ENCODE measurements around the gene CERS6. TPM values are rescaled to one million over a fixed set of nuclear protein-coding genes. Genes with fewer than 3 reads are reported as not detected.

Gene CERS6
- polyA plus RNA-seq, 1 donor from 2014 or later = 59.3 TPM

DNA sequence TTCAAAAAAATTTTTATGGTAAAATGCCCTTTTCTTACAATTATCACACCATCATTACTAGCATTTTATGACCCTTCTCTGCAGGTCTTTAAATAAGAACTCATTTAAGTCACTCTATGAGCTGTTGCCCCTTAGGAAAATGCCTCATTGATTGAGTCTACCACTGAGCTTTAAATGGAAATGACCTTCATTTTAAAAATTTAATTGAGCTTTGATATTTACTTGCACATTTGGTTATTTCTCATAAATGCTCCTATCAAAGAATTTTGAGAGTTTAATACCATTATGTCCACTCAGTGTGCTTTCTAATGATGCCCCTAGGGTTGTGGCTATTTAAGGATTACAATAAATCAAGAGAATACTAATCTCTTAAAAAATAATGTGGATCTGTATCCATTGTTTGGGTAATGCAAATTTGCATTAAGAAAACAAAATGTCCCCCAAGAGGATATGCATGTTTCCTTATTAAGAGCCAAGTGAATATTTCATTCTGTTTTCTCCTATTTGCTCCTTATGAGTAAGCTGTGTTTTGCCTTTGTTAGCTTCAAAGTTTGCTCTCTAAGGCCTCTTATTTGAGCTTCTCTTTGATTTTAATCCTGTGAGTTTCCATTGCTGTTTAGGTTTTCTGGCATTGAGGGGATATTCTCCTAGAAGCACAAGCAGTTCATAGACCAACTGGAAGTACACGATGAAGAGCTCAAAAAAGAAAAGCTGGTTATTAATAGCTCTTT, 69.8 kb downstream of the CERS6 start:
- no peak overlapping the region for H3K9ac ChIP-seq (ENCODE audit: low read length)
- no peaks in the 10 kb centered on the region for H3K27me3 ChIP-seq (ENCODE audit: insufficient read depth, low read depth, low read length)
- no peaks in the 10 kb centered on the region for H3K9me3 ChIP-seq (ENCODE audit: low read length)
- H3K36me3 ChIP-seq (ENCODE audit: insufficient read depth, low read length) = no peaks in the 10 kb centered on the region
- TF ChIP-seq POLR2AphosphoS5 (IDR thresholded peaks at IDR 0.05) = no peak
- TF ChIP-seq RAD21 (conservative IDR thresholded peaks at IDR 0.05) = no peak
- no peak for TF ChIP-seq TAF1 (IDR thresholded peaks at IDR 0.05; ENCODE audit: low read depth)
- TF ChIP-seq, protein P1, sequence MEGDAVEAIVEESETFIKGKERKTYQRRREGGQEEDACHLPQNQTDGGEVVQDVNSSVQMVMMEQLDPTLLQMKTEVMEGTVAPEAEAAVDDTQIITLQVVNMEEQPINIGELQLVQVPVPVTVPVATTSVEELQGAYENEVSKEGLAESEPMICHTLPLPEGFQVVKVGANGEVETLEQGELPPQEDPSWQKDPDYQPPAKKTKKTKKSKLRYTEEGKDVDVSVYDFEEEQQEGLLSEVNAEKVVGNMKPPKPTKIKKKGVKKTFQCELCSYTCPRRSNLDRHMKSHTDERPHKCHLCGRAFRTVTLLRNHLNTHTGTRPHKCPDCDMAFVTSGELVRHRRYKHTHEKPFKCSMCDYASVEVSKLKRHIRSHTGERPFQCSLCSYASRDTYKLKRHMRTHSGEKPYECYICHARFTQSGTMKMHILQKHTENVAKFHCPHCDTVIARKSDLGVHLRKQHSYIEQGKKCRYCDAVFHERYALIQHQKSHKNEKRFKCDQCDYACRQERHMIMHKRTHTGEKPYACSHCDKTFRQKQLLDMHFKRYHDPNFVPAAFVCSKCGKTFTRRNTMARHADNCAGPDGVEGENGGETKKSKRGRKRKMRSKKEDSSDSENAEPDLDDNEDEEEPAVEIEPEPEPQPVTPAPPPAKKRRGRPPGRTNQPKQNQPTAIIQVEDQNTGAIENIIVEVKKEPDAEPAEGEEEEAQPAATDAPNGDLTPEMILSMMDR (IDR thresholded peaks at IDR 0.05; ENCODE audit: poor library complexity, severe bottlenecking) = no peak
- TF ChIP-seq EP300 (conservative IDR thresholded peaks at IDR 0.05; ENCODE audit: poor library complexity, severe bottlenecking) = no peak
- TF ChIP-seq REST (IDR thresholded peaks at IDR 0.05; ENCODE audit: borderline replicate concordance) = no peak
- TF ChIP-seq EZH2 (IDR thresholded peaks at IDR 0.05; ENCODE audit: borderline replicate concordance, insufficient read depth, low read length, poor library complexity, severe bottlenecking) = no peak
- TF ChIP-seq SMC3 (conservative IDR thresholded peaks at IDR 0.05; ENCODE audit: poor library complexity) = no peak
- no peak for TF ChIP-seq MXI1 (conservative IDR thresholded peaks at IDR 0.05; ENCODE audit: poor library complexity, severe bottlenecking)
- peaks cover 68% of the 10 kb centered on the region for H3K79me2 ChIP-seq (replicated peaks; ENCODE audit: insufficient read depth, low read length)
- no peaks in the 10 kb centered on the region for H3F3A ChIP-seq (ENCODE audit: insufficient read depth, low read length, poor library complexity, severe bottlenecking)
- H3K4me3 ChIP-seq (ENCODE audit: low read length) = no peak overlapping the region
- no peaks in the 10 kb centered on the region for H4K20me1 ChIP-seq (ENCODE audit: insufficient read depth)
- H3K27ac ChIP-seq (ENCODE audit: low read length) = no peak overlapping the region
- H3K9me2 ChIP-seq (ENCODE audit: insufficient read depth, low read length) = no peaks in the 10 kb centered on the region
- H3K4me2 ChIP-seq (ENCODE audit: low read length) = no peak overlapping the region
- no peak overlapping the region for H2AFZ ChIP-seq (ENCODE audit: low read depth, low read length)

DNA sequence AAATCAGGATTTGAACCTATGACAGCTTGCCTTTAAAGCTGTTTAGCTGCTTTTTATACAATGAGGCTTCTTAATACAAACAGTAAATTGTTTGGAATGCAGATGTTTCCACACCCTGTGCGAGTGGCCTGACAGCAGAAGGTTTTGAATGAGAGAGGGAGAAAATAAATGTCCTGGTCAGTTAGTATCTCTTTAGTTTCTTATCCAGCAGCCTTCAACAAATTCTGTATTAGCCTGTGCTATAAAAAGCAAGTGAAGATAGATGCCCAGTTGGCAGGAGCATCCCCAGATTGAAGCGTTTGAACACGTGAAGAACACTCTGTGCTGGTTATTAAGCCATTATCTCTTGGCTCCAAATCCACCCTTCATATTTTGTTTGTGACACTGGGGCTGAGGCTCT, 70.6 kb downstream of the CERS6 start:
- no peaks in the 10 kb centered on the region for H3K36me3 ChIP-seq (ENCODE audit: insufficient read depth, low read length)
- no peak overlapping the region for H3K4me3 ChIP-seq (ENCODE audit: low read length)
- H3K27me3 ChIP-seq (ENCODE audit: insufficient read depth, low read depth, low read length) = no peaks in the 10 kb centered on the region
- no peaks in the 10 kb centered on the region for H3K9me3 ChIP-seq (ENCODE audit: low read length)
- no peak overlapping the region for H3K9ac ChIP-seq (ENCODE audit: low read length)
- peaks cover 62% of the 10 kb centered on the region for H3K79me2 ChIP-seq (replicated peaks; ENCODE audit: insufficient read depth, low read length)
- no peaks in the 10 kb centered on the region for H4K20me1 ChIP-seq (ENCODE audit: insufficient read depth)
- TF ChIP-seq REST (IDR thresholded peaks at IDR 0.05; ENCODE audit: borderline replicate concordance) (no peak), MXI1 (conservative IDR thresholded peaks at IDR 0.05; ENCODE audit: poor library complexity, severe bottlenecking) (no peak), EZH2 (IDR thresholded peaks at IDR 0.05; ENCODE audit: borderline replicate concordance, insufficient read depth, low read length, poor library complexity, severe bottlenecking) (no peak), RAD21 (conservative IDR thresholded peaks at IDR 0.05) (no peak), TAF1 (IDR thresholded peaks at IDR 0.05; ENCODE audit: low read depth) (no peak), SMC3 (conservative IDR thresholded peaks at IDR 0.05; ENCODE audit: poor library complexity) (no peak), EP300 (conservative IDR thresholded peaks at IDR 0.05; ENCODE audit: poor library complexity, severe bottlenecking) (no peak), POLR2AphosphoS5 (IDR thresholded peaks at IDR 0.05) (no peak)
- TF ChIP-seq, protein P1 (IDR thresholded peaks at IDR 0.05; ENCODE audit: poor library complexity, severe bottlenecking) = no peak
- H3K9me2 ChIP-seq (ENCODE audit: insufficient read depth, low read length) = no peaks in the 10 kb centered on the region
- H3K4me2 ChIP-seq (ENCODE audit: low read length) = no peak overlapping the region
- H3K27ac ChIP-seq (ENCODE audit: low read length) = no peak overlapping the region
- H2AFZ ChIP-seq (ENCODE audit: low read depth, low read length) = no peak overlapping the region
- no peaks in the 10 kb centered on the region for H3F3A ChIP-seq (ENCODE audit: insufficient read depth, low read length, poor library complexity, severe bottlenecking)
